ENCODE measurements around the gene KPNA6. TPM values are rescaled to one million over a fixed set of nuclear protein-coding genes. Genes with fewer than 3 reads are reported as not detected.

KPNA6 gene
- total and polyA plus RNA-seq, 2 of the 13 experiments (the other 11 are each of a cell fraction or from before 2014, with no cell fraction given) = 22.0 to 47.5 TPM

- TF ChIP-seq ETS1 (CRISPR knock-in tag; IDR thresholded peaks at IDR 0.05) = no peak
- 0 out of 2 replicates have a peak, but pooled peaks have one; percentile 13 for TF ChIP-seq ZHX1 (CRISPR knock-in tag; IDR thresholded peaks at IDR 0.05; ENCODE audit: low read depth)
- TF ChIP-seq SAFB2 (CRISPR knock-in tag; IDR thresholded peaks at IDR 0.05; ENCODE audit: borderline replicate concordance, low read depth) = 0 out of 2 replicates have a peak, but pooled peaks have one; percentile 29
- 0 out of 2 replicates have a peak, but pooled peaks have one; percentile 15 for TF ChIP-seq HMG20B (CRISPR knock-in tag; conservative IDR thresholded peaks at IDR 0.05)
- no peak for TF ChIP-seq GTF2F1 (IDR thresholded peaks at IDR 0.05; ENCODE audit: low read length)
- peak; percentile 23 for TF ChIP-seq PHF5A (CRISPR knock-in tag; IDR thresholded peaks at IDR 0.05; ENCODE audit: low read depth, unreplicated experiment)
- TF ChIP-seq ZBTB14 (CRISPR knock-in tag; IDR thresholded peaks at IDR 0.05) = 0 out of 2 replicates have a peak, but pooled peaks have one; percentile 17
- peak; percentile 69 for TF ChIP-seq SOX5 (CRISPR knock-in tag; IDR thresholded peaks at IDR 0.05; ENCODE audit: borderline replicate concordance)
- no peak for TF ChIP-seq ATRX (CRISPR knock-in tag; IDR thresholded peaks at IDR 0.05; ENCODE audit: borderline replicate concordance)
- no peak for TF ChIP-seq CHD4 (IDR thresholded peaks at IDR 0.05; ENCODE audit: borderline replicate concordance, low read length)
- peak; percentile 89; the same call in 1 of the 2 replicates for TF ChIP-seq ZNF280B (CRISPR knock-in tag; IDR thresholded peaks at IDR 0.05; ENCODE audit: borderline replicate concordance)
- TF ChIP-seq ZNF281 (CRISPR knock-in tag; IDR thresholded peaks at IDR 0.05; ENCODE audit: borderline replicate concordance) = no peak; the same call in 1 of the 2 replicates
- TF ChIP-seq PBX3 (CRISPR knock-in tag; IDR thresholded peaks at IDR 0.05; ENCODE audit: borderline replicate concordance) = no peak
- no peak for TF ChIP-seq ATF5 (CRISPR knock-in tag; IDR thresholded peaks at IDR 0.05; ENCODE audit: low read depth)
- TF ChIP-seq NFE2L2 (IDR thresholded peaks at IDR 0.05; ENCODE audit: low read length) = no peak
Observed at GRCh38 chr1:32107742-32108661, at the start of gene KPNA6 (continued).
